Stomach (tissue), 4 donors: ENCODE data around the gene CBLB.

Experiments used
- CTCF ChIP-seq, 7 experiments: fragments of 450-650 bp in 4 of 7; fragments of 200-600 bp in 3 of 7; sonication (generic) in 3 of 7; IDR thresholded peaks; one replicate each; pipeline ENCODE4 v1.5.1; 2016 to 2019; ENCODE audit warnings: antibody characterized with exemption in 7 of 7, control low read depth in 2 of 7, mild to moderate bottlenecking in 1 of 7
- POLR2A ChIP-seq, 4 donors: fragments of 450-650 bp; IDR thresholded peaks; one replicate each; pipeline ENCODE4 v1.6.1; 2016; ENCODE audit warnings: antibody characterized with exemption in 4 of 4, control low read depth in 2 of 4, mild to moderate bottlenecking in 1 of 4, moderate library complexity in 1 of 4
- POLR2AphosphoS5 ChIP-seq, 3 donors: sonication (generic); formaldehyde crosslinking; IDR thresholded peaks; one replicate each; pipeline ENCODE4 v1.6.1; 2016; ENCODE audit warnings: antibody characterized with exemption in 3 of 3

- TF ChIP-seq CTCF (IDR thresholded peaks at IDR 0.05) (no peak), POLR2AphosphoS5 (IDR thresholded peaks at IDR 0.05) (no peak), POLR2A (IDR thresholded peaks at IDR 0.05) (no peak)
Observed at GRCh38 chr3:105858017-105858416, 10.8 kb downstream of the CBLB start.
